Neural cell (in vitro differentiated cells): Measurements from ENCODE around the gene LRP1-AS. TPM values are rescaled to one million over a fixed set of nuclear protein-coding genes. Genes with fewer than 3 reads are reported as not detected.

Source experiments
- H2AFZ ChIP-seq: fragments of 200-600, 300-800 bp; sonication (generic), shearing (Covaris generic); 2 replicates; pipeline ENCODE4 v1.6.0; 2014; ENCODE audit warnings: low read depth, mild to moderate bottlenecking, antibody characterized with exemption, low read length, moderate library complexity
- H3F3A ChIP-seq: fragments of 200-600 bp; shearing (Covaris generic); 2 replicates; pipeline ENCODE4 v1.6.1; 2016; ENCODE audit warnings: mild to moderate bottlenecking, moderate library complexity, mixed read lengths, antibody characterized with exemption, low read length; ENCODE audit not compliant: insufficient read depth, poor library complexity, severe bottlenecking
- H3K27ac ChIP-seq: fragments of 200-600, 300-800 bp; sonication (generic), shearing (Covaris generic); 2 replicates; pipeline ENCODE4 v1.5.1; 2014; ENCODE audit warnings: mild to moderate bottlenecking, low read length, moderate library complexity
- H3K27me3 ChIP-seq: fragments of 300-800, 200-600 bp; sonication (generic), shearing (Covaris generic); 2 replicates; pipeline ENCODE4 v1.6.0; 2014; ENCODE audit warnings: mild to moderate bottlenecking, low read depth, low read length, moderate library complexity; ENCODE audit not compliant: insufficient read depth
- H3K36me3 ChIP-seq: fragments of 300-800, 200-600 bp; sonication (generic), shearing (Covaris generic); 2 replicates; pipeline ENCODE4 v1.5.1; 2014; ENCODE audit warnings: mild to moderate bottlenecking, antibody characterized with exemption, low read length, moderate library complexity; ENCODE audit not compliant: insufficient read depth
- H3K4me2 ChIP-seq: fragments of 300-800, 200-600 bp; sonication (generic), shearing (Covaris generic); 2 replicates; pipeline ENCODE4 v1.6.0; 2014; ENCODE audit warnings: mild to moderate bottlenecking, low read length
- H3K4me3 ChIP-seq: fragments of 300-800, 200-600 bp; sonication (generic), shearing (Covaris generic); 2 replicates; pipeline ENCODE4 v1.5.1; 2014; ENCODE audit warnings: mild to moderate bottlenecking, low read length, moderate library complexity
- H3K79me2 ChIP-seq: fragments of 200-600 bp; shearing (Covaris generic); replicated peaks from 2 replicates; pipeline ENCODE4 v1.6.0; 2014; ENCODE audit warnings: mild to moderate bottlenecking, low read length, moderate library complexity; ENCODE audit not compliant: insufficient read depth
- H3K9ac ChIP-seq: fragments of 300-800, 200-600 bp; sonication (generic), shearing (Covaris generic); 2 replicates; pipeline ENCODE4 v1.6.1; 2016; ENCODE audit warnings: mild to moderate bottlenecking, low read length, mixed read lengths
- H3K9me2 ChIP-seq: fragments of 200-600 bp; shearing (Covaris generic); 2 replicates; pipeline ENCODE4 v1.6.1; 2016; ENCODE audit warnings: mild to moderate bottlenecking, low read length, mixed read lengths; ENCODE audit not compliant: insufficient read depth
- H3K9me3 ChIP-seq: fragments of 200-600, 300-800 bp; sonication (generic), shearing (Covaris generic); 2 replicates; pipeline ENCODE4 v1.6.1; 2016; ENCODE audit warnings: mild to moderate bottlenecking, mixed run types, low read length, moderate library complexity, mixed read lengths
- H4K20me1 ChIP-seq: fragments of 200-600 bp; shearing (Covaris generic); 2 replicates; pipeline ENCODE4 v1.6.1; 2016; ENCODE audit warnings: mild to moderate bottlenecking, mixed run types; ENCODE audit not compliant: insufficient read depth
- EP300 ChIP-seq: fragments of 450-650 bp; conservative IDR thresholded peaks from 2 replicates; pipeline ENCODE4 v1.6.1; 2014; ENCODE audit warnings: antibody characterized with exemption, mild to moderate bottlenecking, moderate library complexity; ENCODE audit not compliant: poor library complexity, severe bottlenecking
- EZH2 ChIP-seq: fragments of 200-600, 300-800 bp; shearing (Covaris generic), sonication (generic); IDR thresholded peaks from 2 replicates; pipeline ENCODE4 v1.6.1; 2014; ENCODE audit warnings: antibody characterized with exemption, low read length, borderline replicate concordance, mild to moderate bottlenecking; ENCODE audit not compliant: insufficient read depth, poor library complexity, severe bottlenecking
- MXI1 ChIP-seq: fragments of 450-650 bp; conservative IDR thresholded peaks from 2 replicates; pipeline ENCODE4 v1.6.1; 2014; ENCODE audit warnings: antibody characterized with exemption, mild to moderate bottlenecking; ENCODE audit not compliant: poor library complexity, severe bottlenecking
- POLR2AphosphoS5 ChIP-seq: IDR thresholded peaks from 2 replicates; pipeline ENCODE4 v1.6.1; 2012
- RAD21 ChIP-seq: fragments of 450-650 bp; conservative IDR thresholded peaks from 2 replicates; pipeline ENCODE4 v1.6.1; 2014; ENCODE audit warnings: antibody characterized with exemption, mild to moderate bottlenecking, moderate library complexity
- SMC3 ChIP-seq: fragments of 450-650 bp; conservative IDR thresholded peaks from 2 replicates; pipeline ENCODE4 v1.6.1; 2014; ENCODE audit warnings: antibody characterized with exemption, mild to moderate bottlenecking, moderate library complexity; ENCODE audit not compliant: poor library complexity
- TAF1 ChIP-seq: IDR thresholded peaks from 2 replicates; pipeline ENCODE4 v1.6.1; 2012; ENCODE audit warnings: low read depth
- polyA plus RNA-seq: library from polyadenylated mRNA; depleted of rRNA; stranded (reverse); fragments of >200 nt; gene quantifications from 2 replicates; pipeline ENCODE4 v1.2.3, GENCODE V29; 2014
- TF ChIP-seq, protein P1 (sequence below): fragments of 450-650 bp; IDR thresholded peaks from 2 replicates; pipeline ENCODE4 v1.5.1; 2014; ENCODE audit warnings: antibody characterized with exemption, mild to moderate bottlenecking, moderate library complexity; ENCODE audit not compliant: poor library complexity, severe bottlenecking
- TF ChIP-seq, protein P2 (sequence below): IDR thresholded peaks from 2 replicates; pipeline ENCODE4 v1.6.1; 2012; ENCODE audit warnings: borderline replicate concordance

LRP1-AS gene
- polyA plus RNA-seq, 1 donor from 2014 or later: not detected

DNA sequence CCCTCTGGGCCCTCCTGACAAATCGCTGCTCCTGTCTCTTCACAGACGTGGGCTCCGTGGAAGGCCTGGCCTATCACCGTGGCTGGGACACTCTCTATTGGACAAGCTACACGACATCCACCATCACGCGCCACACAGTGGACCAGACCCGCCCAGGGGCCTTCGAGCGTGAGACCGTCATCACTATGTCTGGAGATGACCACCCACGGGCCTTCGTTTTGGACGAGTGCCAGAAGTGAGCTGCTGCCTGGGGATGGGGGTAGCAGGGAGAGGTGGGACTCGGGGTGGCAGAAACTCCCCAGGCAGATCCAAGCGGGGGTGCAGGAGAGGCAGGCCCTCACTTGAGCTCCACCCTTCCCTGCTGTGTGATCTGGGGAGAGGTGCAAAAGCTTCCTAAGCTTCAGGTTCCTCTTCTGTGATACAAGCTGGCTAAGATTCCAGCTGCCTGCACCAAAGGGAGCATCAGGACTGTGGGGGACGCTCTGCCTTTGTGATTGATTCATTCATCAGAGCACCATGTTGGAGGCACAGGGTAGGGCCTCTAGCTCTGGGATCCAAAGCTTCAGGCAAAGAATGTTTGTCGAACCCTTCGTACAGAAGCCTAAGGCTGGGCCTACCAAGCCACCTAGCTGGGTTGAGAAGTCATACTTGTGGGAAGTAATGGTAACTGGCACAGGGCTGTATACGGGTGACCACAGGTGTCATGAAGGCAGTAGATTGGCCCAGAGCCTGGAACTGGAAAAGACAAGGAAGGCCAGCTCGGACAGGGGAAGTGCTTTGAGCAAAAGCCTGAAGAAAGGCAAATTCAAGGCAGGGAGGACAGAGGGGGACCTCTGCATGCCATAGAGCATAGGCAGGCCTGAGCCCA lies 40.0 kb upstream of the LRP1-AS start:
- no peak overlapping the region for H3K4me2 ChIP-seq
- TF ChIP-seq EP300: no peak
- TF ChIP-seq SMC3: no peak
- TF ChIP-seq, protein P1, sequence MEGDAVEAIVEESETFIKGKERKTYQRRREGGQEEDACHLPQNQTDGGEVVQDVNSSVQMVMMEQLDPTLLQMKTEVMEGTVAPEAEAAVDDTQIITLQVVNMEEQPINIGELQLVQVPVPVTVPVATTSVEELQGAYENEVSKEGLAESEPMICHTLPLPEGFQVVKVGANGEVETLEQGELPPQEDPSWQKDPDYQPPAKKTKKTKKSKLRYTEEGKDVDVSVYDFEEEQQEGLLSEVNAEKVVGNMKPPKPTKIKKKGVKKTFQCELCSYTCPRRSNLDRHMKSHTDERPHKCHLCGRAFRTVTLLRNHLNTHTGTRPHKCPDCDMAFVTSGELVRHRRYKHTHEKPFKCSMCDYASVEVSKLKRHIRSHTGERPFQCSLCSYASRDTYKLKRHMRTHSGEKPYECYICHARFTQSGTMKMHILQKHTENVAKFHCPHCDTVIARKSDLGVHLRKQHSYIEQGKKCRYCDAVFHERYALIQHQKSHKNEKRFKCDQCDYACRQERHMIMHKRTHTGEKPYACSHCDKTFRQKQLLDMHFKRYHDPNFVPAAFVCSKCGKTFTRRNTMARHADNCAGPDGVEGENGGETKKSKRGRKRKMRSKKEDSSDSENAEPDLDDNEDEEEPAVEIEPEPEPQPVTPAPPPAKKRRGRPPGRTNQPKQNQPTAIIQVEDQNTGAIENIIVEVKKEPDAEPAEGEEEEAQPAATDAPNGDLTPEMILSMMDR: no peak
- no peak for TF ChIP-seq POLR2AphosphoS5
- no peak for TF ChIP-seq MXI1
- no peak for TF ChIP-seq EZH2
- no peak for TF ChIP-seq RAD21
- TF ChIP-seq, protein P2, sequence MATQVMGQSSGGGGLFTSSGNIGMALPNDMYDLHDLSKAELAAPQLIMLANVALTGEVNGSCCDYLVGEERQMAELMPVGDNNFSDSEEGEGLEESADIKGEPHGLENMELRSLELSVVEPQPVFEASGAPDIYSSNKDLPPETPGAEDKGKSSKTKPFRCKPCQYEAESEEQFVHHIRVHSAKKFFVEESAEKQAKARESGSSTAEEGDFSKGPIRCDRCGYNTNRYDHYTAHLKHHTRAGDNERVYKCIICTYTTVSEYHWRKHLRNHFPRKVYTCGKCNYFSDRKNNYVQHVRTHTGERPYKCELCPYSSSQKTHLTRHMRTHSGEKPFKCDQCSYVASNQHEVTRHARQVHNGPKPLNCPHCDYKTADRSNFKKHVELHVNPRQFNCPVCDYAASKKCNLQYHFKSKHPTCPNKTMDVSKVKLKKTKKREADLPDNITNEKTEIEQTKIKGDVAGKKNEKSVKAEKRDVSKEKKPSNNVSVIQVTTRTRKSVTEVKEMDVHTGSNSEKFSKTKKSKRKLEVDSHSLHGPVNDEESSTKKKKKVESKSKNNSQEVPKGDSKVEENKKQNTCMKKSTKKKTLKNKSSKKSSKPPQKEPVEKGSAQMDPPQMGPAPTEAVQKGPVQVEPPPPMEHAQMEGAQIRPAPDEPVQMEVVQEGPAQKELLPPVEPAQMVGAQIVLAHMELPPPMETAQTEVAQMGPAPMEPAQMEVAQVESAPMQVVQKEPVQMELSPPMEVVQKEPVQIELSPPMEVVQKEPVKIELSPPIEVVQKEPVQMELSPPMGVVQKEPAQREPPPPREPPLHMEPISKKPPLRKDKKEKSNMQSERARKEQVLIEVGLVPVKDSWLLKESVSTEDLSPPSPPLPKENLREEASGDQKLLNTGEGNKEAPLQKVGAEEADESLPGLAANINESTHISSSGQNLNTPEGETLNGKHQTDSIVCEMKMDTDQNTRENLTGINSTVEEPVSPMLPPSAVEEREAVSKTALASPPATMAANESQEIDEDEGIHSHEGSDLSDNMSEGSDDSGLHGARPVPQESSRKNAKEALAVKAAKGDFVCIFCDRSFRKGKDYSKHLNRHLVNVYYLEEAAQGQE: no peak
- no peaks in the 10 kb centered on the region for H3K9me3 ChIP-seq
- no peaks in the 10 kb centered on the region for H3K27me3 ChIP-seq
- no peak overlapping the region for H3K4me3 ChIP-seq
- no peak overlapping the region for H3K27ac ChIP-seq
- H3K79me2 ChIP-seq: no peaks in the 10 kb centered on the region
- H3K9ac ChIP-seq: no peak overlapping the region
- H3K36me3 ChIP-seq: no peaks in the 10 kb centered on the region
- H2AFZ ChIP-seq: no peak overlapping the region
- no peaks in the 10 kb centered on the region for H4K20me1 ChIP-seq
- no peaks in the 10 kb centered on the region for H3F3A ChIP-seq
- no peaks in the 10 kb centered on the region for H3K9me2 ChIP-seq

DNA sequence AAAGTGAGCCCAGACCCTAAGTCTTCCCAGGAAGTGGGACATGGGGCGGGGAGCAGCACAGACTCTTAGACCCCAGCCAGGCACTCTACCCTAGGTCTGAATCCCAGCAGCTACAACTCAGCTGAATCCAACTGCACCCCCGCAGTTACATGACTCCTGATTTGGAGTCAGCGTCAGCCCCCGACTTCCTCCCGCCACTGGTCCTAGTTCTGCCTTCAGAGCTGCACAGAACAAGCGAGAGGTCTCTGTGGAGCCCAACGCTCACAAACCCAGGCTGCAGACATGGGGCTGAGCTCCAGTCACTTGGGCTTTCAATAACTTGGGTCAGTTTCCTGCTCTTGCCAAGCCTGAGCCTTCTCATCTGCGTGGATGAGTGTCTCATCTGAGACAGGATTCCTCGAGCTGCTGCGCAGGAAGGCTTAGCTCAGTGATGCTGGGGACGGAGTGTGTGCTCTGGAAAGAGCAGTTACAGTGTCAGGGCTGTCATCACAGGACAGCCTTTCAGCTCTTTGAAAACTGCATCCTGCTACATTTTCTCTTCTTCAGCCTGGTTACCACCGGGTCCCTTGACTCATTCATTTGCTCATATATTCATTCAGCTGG lies 38.6 kb upstream of the LRP1-AS start:
- no peaks in the 10 kb centered on the region for H3K9me2 ChIP-seq
- no peaks in the 10 kb centered on the region for H3F3A ChIP-seq
- no peaks in the 10 kb centered on the region for H4K20me1 ChIP-seq
- H3K36me3 ChIP-seq: no peaks in the 10 kb centered on the region
- no peak overlapping the region for H3K4me2 ChIP-seq
- TF ChIP-seq MXI1 (no peak), TAF1 (no peak), SMC3 (no peak), EZH2 (no peak), POLR2AphosphoS5 (no peak), EP300 (no peak), RAD21 (no peak)
- TF ChIP-seq, protein P2: no peak
- TF ChIP-seq, protein P1: no peak
- H3K27me3 ChIP-seq: no peaks in the 10 kb centered on the region
- no peaks in the 10 kb centered on the region for H3K79me2 ChIP-seq
- no peak overlapping the region for H3K9ac ChIP-seq
- no peak overlapping the region for H3K4me3 ChIP-seq
- H3K27ac ChIP-seq: no peak overlapping the region
- no peaks in the 10 kb centered on the region for H3K9me3 ChIP-seq
- H2AFZ ChIP-seq: no peak overlapping the region
